IPS-20b (cell line): ENCODE data around the gene MMAB.

Experiments
- H3K27ac ChIP-seq: one replicate; pipeline ENCODE4 v1.5.1; 2013; ENCODE audit warnings: low read length
- H3K27me3 ChIP-seq: 2 replicates; pipeline ENCODE4 v1.6.1; 2013; ENCODE audit warnings: mild to moderate bottlenecking, low read length, inconsistent platforms; ENCODE audit not compliant: insufficient read depth
- H3K36me3 ChIP-seq: 2 replicates; pipeline ENCODE4 v1.6.1; 2013; ENCODE audit warnings: low read depth, mild to moderate bottlenecking, inconsistent platforms, low read length, moderate library complexity; ENCODE audit not compliant: insufficient read depth
- H3K4me1 ChIP-seq: 2 replicates; pipeline ENCODE4 v1.6.1; 2013; ENCODE audit warnings: mild to moderate bottlenecking, control low read depth, inconsistent platforms, low read length, moderate library complexity; ENCODE audit not compliant: insufficient read depth
- H3K4me3 ChIP-seq: 2 replicates; pipeline ENCODE4 v1.5.1; 2013; ENCODE audit warnings: mild to moderate bottlenecking, low read length, inconsistent platforms
- H3K9ac ChIP-seq: 2 replicates; pipeline ENCODE4 v1.6.1; 2013; ENCODE audit warnings: low read depth, mild to moderate bottlenecking, inconsistent platforms, low read length, moderate library complexity
- H3K9me3 ChIP-seq: 2 replicates; pipeline ENCODE4 v1.6.1; 2013; ENCODE audit warnings: mild to moderate bottlenecking, low read depth, low read length, inconsistent platforms; ENCODE audit not compliant: insufficient read depth

Gene MMAB

DNA sequence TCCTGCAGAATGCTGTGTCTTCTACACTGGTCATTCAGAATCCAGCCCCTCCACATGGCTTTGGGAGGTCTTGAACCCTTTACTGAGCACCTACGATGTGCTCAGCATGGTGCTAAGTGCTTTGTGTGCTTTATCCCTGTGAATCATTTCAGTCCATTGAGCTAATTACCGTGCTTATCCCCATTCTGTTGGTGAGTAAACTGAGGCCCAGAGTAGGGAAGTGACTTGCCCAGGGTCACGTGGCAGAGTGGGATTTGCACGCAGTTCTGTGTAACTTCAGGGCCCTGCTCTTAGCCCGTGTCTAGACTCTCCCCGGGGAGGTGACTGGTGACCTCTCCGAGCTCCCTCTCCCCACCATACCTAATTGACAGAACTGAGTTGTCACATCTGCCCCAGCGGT lies 27.7 kb upstream of the MMAB start:
- Histone ChIP-seq H3K36me3 (no peaks in the 10 kb centered on the region), H3K9me3 (no peaks in the 10 kb centered on the region), H3K27me3 (no peaks in the 10 kb centered on the region), H3K9ac (no peak overlapping the region), H3K4me3 (no peak overlapping the region), H3K4me1 (no peaks in the 10 kb centered on the region; the same call in 1 of the 2 replicates), H3K27ac (no peak overlapping the region)

DNA sequence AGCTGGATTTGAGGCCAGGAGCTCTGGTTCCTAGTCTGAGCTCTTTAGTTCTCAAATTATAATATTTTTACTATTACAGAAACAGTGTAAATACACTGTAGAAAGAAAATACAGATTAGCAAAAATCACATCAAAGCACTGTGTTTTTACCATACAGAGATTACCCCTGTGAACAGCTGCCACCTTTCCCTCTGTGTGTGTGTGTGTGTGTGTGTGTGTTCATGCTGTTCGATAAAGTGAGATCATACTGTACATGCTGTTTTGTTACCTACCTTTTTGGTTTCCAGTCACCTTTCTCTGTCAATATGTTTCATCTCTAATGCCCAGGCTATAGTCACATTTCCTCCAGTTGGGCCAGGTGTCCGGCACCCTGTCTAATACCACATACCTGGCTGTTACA lies 27.2 kb upstream of the MMAB start:
- Histone ChIP-seq H3K36me3 (no peaks in the 10 kb centered on the region), H3K27me3 (no peaks in the 10 kb centered on the region), H3K4me1 (no peaks in the 10 kb centered on the region; the same call in 1 of the 2 replicates), H3K4me3 (no peak overlapping the region), H3K9me3 (no peaks in the 10 kb centered on the region), H3K27ac (no peak overlapping the region), H3K9ac (no peak overlapping the region)

DNA sequence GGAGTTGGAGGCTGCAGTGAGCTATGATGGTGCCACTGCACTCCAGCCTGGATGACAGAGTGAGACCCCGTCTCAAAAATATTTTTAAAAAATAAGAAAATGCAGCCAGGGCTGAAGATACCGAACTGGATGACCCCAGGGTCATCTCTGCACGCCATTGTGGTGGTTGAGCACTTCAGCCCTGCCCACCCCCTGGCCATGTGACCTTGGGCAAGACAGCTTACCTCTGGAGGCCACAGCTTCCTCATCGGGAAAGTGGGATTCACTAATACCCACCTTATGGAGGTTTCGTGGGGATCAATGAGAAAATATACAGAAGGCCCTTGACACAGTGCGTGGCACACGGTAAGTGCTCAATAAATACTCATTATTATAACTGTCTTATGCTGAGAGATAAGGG lies 25.8 kb upstream of the MMAB start:
- 0 out of 2 replicates have a peak, but pooled peaks cover 5% of the 10 kb centered on the region for H3K36me3 ChIP-seq
- no peak overlapping the region for H3K4me3 ChIP-seq
- H3K9ac ChIP-seq: no peak overlapping the region
- H3K27ac ChIP-seq: no peak overlapping the region
- H3K4me1 ChIP-seq: no peaks in the 10 kb centered on the region; the same call in 1 of the 2 replicates
- no peaks in the 10 kb centered on the region for H3K27me3 ChIP-seq
- no peaks in the 10 kb centered on the region for H3K9me3 ChIP-seq

DNA sequence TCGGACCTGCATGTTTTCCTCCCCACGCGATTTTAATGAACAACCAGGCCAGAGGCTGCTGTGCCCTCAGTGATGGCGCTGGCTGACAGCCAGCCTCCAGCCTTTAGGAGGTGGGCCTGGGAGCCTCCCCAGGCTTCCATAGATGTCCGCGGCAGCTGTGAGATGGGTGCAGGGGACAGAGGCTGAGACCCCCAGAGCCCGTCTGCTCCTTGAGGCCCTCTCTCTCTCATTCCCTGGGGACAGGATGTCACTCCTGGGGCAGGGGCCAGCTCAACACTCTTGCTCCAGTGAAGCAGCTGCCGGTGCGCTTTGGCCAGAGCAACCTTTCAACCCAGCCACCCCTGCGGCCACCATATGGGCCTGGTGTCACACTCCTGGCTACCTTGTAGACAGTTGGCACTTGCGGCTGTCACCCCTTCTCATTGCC lies 25.1 kb upstream of the MMAB start:
- Histone ChIP-seq H3K4me3 (no peak overlapping the region), H3K9me3 (no peaks in the 10 kb centered on the region), H3K4me1 (no peaks in the 10 kb centered on the region; the same call in 1 of the 2 replicates), H3K27me3 (no peaks in the 10 kb centered on the region), H3K9ac (no peak overlapping the region), H3K27ac (no peak overlapping the region), H3K36me3 (0 out of 2 replicates have a peak, but pooled peaks cover 5% of the 10 kb centered on the region)

DNA sequence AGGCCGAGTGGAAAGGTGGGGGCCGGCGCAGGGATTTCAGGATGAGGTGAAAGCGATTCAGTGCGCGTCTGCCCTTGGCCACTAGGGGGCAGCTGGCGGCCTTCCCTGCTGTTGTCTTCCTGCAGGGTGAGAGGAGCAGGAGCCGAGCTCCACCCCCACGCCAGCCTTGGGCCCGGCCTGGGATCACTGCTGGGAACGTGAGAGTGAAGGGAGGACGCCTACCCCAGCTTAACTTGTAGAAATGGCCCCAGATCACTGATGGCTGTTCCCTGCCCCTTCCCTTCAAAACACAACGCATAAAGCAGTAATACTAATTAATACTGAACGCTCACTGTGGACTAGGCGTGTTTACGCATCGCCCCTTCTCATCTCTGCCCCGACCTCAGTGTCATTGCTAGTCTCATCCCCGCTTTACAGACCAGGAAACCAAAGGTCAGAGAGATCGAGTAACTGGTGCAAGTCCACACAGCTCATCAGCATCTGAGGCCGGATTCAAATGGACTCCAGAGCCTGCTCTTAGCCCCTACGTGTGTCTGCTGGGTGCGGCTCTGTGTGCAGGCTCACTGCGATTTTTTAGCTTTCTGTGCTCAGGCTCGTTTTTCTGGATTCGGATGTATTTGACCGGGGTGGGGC lies 24.6 kb upstream of the MMAB start:
- Histone ChIP-seq H3K4me1 (no peaks in the 10 kb centered on the region; the same call in 1 of the 2 replicates), H3K9ac (no peak overlapping the region), H3K4me3 (no peak overlapping the region), H3K27me3 (no peaks in the 10 kb centered on the region), H3K27ac (no peak overlapping the region), H3K9me3 (no peaks in the 10 kb centered on the region), H3K36me3 (peaks cover 8% of the 10 kb centered on the region; the same call in 1 of the 2 replicates)

DNA sequence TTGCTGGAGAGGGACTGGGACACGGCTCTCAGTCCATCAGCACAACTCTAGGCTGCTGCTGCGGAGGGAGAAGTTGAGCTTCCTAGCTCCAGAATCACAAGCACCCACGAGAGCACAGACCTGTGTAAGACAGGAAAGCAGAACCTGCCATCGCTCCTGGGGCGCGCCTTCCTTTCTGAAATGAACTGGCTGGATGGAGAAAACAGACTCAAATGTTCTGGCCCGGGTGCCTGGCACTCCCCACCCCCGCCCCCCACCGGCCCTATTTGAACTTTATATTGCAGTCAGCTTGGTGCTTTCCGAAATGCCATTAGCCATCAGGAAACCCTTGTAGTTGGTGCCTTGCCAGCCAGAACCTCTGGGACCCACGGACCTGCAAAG lies 24.1 kb upstream of the MMAB start:
- Histone ChIP-seq H3K36me3 (peaks cover 13% of the 10 kb centered on the region; the same call in 1 of the 2 replicates), H3K9ac (no peak overlapping the region), H3K9me3 (no peaks in the 10 kb centered on the region), H3K4me1 (no peaks in the 10 kb centered on the region; the same call in 1 of the 2 replicates), H3K27me3 (no peaks in the 10 kb centered on the region), H3K27ac (no peak overlapping the region), H3K4me3 (no peak overlapping the region)

DNA sequence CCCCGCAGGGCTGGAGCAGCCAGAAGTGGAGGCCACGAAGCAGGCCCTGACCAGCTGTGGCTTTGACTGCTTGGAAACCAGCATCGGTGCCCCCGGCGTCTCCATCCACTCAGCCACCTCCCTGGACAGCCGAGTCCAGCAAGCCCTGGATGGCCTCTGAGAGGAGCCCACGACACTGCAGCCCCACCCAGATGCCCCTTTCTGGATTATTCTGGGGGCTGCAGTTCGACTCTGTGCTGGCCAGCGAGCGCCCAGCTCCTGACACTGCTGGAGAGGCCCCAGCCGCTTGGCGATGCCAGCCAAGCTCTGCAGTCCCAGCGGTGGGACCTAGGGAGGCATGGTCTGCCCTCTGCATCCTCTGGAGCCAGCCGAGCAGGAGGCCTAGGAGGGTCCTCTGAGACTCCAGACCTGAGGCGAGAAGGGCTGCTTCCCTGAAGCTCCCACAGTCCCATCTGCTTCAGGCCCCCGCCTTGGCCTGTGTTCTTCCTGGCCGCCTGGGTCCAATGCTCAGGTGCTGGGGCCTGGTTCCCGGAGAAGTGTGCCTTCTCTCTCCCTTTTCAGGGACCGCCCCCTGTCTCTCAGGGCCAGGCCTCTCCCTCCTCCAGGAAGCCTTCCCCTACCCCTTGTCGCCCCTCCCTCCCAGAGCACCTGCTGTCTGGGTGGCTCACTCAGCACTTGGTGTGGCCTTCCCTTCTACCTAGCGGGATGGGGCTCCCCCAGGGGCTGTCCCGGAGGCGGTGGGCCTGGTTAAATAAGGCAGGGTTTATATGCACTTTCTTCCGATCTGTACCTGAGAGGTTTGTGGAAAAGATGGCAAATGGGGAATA lies 23.3 kb upstream of the MMAB start:
- H3K9ac ChIP-seq: no peak overlapping the region
- no peaks in the 10 kb centered on the region for H3K27me3 ChIP-seq
- H3K4me3 ChIP-seq: no peak overlapping the region
- H3K27ac ChIP-seq: no peak overlapping the region
- H3K9me3 ChIP-seq: no peaks in the 10 kb centered on the region
- H3K36me3 ChIP-seq: peaks cover 21% of the 10 kb centered on the region; the same call in 1 of the 2 replicates
- no peaks in the 10 kb centered on the region; the same call in 1 of the 2 replicates for H3K4me1 ChIP-seq

DNA sequence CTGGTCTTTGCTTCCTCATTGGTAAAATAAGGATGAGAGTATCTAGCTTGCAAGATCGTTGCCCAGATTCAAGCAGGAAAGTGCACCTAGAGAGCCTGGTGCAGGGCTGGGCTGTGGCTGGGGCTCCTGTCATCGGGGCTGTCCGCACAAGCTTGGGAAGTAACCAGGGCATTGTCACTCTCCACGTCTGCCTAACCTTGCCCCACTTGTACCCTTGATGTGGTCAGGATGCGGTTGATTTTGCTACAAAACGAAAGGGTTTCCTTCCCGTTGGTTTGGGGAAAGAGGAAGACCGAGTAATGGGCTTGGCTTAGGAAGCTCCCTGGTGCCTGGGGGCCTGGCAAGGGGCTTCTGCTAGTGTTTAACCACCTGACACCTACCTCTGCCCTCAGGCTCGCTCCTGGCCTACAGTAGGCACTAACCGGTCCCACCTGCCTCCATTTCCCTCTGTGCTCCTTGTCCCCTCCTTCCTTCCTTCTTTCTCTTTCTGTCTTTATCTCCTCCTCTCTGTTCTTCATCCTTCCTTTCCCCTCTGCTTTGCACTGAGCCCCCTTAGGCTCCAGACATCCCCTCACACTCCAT lies 22.1 kb upstream of the MMAB start:
- H3K27me3 ChIP-seq: no peaks in the 10 kb centered on the region
- no peaks in the 10 kb centered on the region for H3K9me3 ChIP-seq
- H3K27ac ChIP-seq: no peak overlapping the region
- H3K4me1 ChIP-seq: no peaks in the 10 kb centered on the region; the same call in 1 of the 2 replicates
- H3K9ac ChIP-seq: no peak overlapping the region
- H3K36me3 ChIP-seq: peaks cover 25% of the 10 kb centered on the region; the same call in 1 of the 2 replicates
- H3K4me3 ChIP-seq: no peak overlapping the region

DNA sequence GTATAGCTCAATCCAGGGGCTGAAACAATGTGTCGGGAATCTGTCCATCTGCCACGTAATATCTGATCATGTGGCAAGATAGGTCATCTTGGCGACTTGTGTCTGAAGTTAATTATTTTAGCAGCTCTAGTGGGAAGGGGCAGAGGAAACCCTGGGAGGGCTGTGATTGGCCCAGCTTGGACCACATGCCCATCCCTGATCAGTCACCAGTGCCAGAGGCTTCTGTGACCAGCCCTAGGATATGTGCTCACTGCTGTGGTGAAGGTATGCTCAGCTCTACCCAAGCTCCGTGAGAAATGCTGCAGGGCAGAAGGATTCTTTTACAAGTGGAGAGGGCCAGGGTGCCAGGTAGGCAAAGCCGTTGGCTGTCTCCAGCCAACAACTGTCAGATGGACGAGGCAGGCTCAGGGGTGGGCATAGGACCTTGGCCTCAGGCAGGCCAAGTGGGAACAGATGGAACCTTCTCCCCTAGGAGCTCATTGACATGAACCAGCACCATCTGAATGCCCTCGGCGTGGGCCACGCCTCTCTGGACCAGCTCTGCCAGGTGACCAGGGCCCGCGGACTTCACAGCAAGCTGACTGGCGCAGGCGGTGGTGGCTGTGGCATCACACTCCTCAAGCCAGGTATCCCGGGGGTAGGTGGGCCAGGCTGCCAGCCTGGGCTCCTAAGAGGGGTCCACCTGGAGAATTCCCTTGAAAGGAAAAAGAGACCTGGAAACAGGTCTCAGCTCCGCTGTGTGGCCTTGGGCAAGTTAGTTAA lies 21.4 kb upstream of the MMAB start:
- Histone ChIP-seq H3K27ac (no peak overlapping the region), H3K9me3 (no peaks in the 10 kb centered on the region), H3K9ac (no peak overlapping the region), H3K27me3 (no peaks in the 10 kb centered on the region), H3K36me3 (peaks cover 25% of the 10 kb centered on the region; the same call in 1 of the 2 replicates), H3K4me3 (no peak overlapping the region), H3K4me1 (no peaks in the 10 kb centered on the region; the same call in 1 of the 2 replicates)

DNA sequence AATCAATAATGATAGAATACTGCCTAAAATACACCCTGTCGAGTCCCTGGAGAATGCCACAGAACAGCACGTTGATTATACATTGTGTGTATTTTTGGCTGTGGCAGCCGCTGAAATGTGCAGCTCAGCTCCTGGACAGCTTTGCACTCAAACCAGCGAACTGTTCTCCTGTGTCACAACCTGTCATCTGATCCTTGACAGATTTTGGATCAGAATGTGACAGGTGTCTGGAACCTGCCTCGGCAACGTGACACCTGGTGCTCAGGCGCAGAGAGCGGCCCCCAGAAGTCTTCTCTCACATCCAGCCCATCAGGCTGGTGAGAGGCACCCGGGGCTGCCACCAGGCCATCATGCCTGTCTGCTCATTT lies 19.6 kb upstream of the MMAB start:
- Histone ChIP-seq H3K9me3 (no peaks in the 10 kb centered on the region), H3K4me1 (no peaks in the 10 kb centered on the region; the same call in 1 of the 2 replicates), H3K36me3 (peaks cover 32% of the 10 kb centered on the region; the same call in 1 of the 2 replicates)

DNA sequence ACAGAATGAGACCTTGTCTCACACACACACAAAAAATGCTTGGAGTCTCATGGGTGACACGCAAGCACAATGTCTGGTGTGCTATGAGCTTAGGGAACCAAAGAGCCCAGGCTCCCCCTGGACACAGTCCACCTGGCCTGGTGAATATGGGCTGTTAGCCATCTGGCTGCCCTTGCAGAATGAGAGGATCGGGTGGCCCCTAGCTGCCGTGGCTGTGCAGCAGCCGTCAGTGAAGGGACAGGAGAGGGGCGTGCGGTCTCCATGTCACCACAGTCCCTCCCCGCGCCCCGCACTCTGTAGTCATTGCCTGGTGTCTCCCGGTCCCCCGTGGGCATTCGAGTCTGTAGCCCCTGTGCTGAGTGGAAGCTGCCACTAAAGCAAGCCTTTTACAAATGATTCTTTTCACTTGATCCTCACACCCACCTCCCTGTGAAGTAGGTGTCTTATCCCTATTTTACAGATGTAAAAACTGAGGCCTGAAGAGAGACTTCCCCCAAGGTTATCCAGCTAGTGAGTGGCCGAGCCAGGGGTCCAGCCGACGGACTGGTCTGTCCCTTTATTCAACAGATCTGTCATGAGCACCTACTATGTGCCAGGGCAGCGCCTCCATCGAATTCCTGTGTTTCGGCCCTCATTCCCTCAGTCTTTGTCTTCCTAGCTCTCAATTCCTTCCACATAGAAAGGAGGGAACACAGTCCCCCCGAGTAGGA lies 19.0 kb upstream of the MMAB start:
- H3K4me3 ChIP-seq: no peak overlapping the region
- H3K36me3 ChIP-seq: peaks cover 33% of the 10 kb centered on the region; the same call in 1 of the 2 replicates
- no peaks in the 10 kb centered on the region for H3K4me1 ChIP-seq
- H3K9me3 ChIP-seq: no peaks in the 10 kb centered on the region
- H3K27ac ChIP-seq: no peak overlapping the region
- H3K9ac ChIP-seq: no peak overlapping the region
- H3K27me3 ChIP-seq: no peaks in the 10 kb centered on the region

More for the DNA sequence above, 19.6 kb upstream of the MMAB start:
- H3K9ac ChIP-seq: no peak overlapping the region
- no peak overlapping the region for H3K4me3 ChIP-seq
- no peak overlapping the region for H3K27ac ChIP-seq
- no peaks in the 10 kb centered on the region for H3K27me3 ChIP-seq
